ENCODE measurements around the gene EEF1AKMT1.
"Not testable (repeated sequence)": the region's sequence is repeated elsewhere in the genome, so short reads cannot be mapped to it uniquely, and the experiment has no call there.

Gene EEF1AKMT1

DNA sequence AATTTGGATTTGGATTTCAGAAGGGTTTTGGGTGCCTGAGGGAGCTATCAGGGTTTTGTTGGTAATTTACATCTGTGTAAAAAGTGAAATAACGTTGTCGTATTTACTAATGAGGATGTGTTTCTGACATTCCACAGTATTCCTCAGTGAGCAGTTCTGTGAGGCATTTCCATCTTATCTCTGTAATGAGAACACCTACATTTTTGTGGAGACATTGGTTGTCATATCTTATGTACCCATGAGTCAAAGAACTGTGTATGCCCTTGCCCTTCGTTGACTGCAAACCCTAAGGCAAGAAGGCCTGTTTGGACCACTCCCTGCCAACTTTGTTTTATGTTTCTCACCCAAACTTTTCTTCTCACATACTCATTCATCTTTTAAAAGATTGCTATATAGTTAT is 84.5 kb downstream of the EEF1AKMT1 start:
- no peak for DNase-seq

DNA sequence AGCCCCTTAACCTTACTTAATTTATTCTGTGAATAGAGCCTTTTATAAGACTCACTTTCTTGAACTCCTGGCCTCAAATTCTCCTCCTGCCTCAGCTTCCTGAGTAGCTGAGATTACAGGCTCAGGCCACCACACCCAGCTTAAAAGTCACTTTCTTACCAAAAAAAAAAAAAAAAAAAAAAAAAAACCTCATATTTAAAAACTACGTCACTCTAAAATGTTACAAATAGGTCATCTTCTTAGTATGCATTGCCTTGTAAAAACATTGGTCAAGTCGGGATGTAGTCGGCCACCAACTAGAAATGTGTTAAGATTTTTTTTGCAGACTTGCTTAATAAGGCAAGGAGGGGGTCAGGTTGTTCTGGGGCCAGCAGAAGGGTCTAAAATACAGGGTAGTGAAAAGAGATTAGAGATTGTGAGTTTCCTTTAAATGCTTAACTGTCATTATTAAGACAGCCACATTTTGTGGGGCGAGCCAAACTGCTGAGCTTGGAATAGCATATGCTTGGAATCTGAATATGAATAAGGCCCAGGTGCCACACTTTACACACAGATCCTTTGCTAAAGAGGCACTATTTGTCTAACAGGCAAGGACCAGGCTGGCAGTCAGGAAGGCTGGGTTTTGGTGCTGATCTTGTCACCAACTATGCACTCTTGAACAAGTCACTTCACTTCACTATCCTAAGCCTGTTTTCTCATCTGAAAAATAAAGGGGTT is 86.7 kb downstream of the EEF1AKMT1 start:
- no peak for DNase-seq

DNA sequence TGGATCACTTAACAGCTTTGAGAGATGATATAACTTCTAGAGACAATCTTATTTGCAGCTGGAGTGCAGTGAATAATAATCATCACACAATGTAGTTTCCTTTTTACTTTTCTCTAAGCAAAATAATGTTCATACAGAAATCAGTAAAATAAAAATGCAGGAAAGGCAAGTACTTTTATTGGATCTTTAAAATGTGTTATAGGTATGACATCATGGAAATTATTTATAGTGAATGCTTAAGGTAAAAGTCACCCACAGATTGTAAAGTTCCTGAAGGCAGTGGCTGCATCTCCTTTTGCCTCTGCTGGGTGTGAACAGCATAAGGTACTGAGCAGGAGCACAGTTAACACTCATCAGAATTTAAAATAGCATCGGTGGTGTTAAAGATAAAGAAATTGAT is 87.6 kb downstream of the EEF1AKMT1 start:
- DNase-seq = no peak

DNA sequence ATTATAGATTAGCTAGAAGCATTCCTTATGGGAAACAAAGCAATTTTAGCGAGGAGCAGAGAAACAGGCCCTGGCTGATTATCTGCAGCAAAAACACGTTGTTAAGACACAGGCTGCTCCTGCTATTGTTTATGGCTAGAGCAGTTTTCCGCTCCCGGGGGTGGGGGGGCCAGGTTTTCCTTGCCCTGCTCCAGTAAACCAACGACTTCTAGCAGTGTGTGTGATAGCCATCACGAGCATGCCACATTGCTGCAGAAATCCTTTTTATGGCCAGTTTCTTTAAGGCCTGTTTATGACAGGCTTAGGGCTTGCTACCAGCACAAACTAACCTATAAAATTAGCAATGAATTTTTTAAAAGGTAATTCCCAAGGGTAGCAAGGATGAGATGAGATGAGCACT is 88.7 kb downstream of the EEF1AKMT1 start:
- no peak for DNase-seq

DNA sequence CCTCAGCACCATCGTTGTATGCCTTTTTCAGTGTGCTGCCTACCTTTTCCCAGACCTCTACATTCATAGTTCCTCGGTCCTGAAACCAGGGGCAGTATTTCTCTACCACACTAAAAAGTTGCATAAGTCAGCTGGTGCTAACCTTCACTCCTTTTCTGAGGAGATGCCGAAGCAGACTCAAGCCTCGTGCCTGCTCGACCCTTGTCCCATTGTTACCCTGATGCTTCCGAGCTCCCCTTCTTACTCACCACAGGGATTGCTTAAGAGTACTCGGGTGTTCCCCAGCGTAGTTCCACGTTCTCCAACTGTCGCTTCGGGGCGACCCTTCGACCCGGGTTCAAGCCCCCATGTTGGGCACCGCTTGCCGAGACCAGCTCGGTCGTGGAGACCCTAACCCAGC is 89.2 kb downstream of the EEF1AKMT1 start:
- no peak for DNase-seq

DNA sequence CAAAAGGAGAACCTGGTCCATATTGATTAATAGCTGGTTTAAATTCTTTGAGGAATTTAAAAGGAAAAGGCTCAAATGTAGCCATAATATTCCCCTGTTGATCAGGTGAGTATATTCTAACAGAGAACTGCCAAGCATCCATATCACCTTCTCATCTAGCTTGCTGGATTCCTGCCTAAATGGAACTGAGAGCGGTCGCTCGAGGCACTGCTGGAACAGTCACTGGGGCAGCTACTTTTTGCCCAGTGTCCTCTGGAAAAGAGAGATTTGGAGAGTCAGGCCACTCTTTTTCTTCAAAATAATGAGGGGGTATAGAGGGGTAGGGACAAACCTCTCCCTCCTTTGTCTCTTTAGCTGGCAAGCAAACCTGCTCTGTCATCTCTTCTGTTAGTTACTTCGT is 89.7 kb downstream of the EEF1AKMT1 start:
- DNase-seq = no peak

DNA sequence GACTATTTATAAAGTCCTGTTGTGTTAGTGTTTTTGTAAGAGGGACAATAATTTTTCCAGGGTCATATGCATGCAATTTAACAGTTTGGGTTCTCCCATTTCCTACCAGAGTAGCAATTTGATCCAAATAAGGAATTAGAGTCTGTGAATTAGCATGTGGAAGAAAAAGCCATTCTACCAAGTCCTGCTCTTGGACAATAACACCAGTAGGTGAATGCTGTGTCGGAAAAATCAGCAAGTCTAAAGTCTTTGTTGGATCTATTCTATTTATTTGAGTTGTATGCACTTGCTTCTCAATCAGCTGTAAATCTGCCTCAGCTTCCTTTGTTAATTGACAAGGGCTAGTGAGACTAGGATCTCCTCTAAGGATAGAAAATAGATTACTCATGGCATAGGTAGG is 91.7 kb downstream of the EEF1AKMT1 start:
- DNase-seq = no peak

DNA sequence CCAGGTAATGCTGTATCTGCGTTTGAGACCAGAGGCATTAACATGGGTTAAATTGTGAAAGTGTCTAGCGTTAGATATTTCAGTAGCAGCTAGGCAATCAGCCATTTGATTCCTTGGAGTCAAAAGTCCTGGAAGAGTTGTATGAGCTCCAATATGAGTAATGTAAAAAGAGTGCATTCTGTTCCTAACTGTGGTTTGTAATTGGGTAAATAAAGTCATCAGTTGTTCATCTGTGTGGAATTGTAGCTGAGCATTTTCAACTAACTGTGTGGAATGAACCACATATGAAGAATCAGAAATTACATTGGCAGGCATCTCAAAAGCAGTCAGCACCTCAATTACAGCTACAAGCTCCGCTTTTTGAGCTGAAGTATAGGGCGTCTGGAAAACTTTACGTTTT is 92.3 kb downstream of the EEF1AKMT1 start:
- DNase-seq = not testable (repeated sequence)

DNA sequence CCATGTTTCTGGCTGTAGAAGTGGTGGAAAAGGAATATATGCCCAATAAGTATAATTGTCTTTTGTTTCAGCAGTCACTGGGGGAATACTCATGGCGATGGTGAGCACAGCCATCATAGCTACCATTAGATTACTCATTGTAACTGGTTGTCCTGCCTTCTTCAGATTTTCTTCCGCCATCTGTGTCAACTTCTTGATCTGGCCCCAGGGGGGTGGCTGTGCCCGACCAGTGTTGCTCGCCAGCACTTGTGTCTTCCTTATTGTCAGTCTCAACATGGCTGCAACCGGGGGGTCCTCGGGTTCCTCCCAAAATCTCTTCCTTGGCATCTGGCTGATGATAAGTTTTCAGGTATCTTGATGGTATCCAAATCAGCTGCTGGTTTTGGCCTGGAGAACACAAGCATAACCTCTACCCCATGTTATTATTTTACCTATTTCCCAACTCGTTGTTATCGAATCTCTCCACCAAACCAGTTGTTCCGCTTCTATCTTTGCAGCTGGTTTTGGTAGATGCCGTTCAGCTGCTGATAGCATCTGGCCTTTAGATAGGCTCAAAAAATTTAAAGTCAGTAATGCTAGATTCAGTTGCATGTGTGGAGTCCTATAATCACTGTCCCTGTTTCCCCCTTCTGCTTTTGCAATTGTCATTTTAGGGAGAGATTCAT is 93.2 kb downstream of the EEF1AKMT1 start:
- DNase-seq = no peak

DNA sequence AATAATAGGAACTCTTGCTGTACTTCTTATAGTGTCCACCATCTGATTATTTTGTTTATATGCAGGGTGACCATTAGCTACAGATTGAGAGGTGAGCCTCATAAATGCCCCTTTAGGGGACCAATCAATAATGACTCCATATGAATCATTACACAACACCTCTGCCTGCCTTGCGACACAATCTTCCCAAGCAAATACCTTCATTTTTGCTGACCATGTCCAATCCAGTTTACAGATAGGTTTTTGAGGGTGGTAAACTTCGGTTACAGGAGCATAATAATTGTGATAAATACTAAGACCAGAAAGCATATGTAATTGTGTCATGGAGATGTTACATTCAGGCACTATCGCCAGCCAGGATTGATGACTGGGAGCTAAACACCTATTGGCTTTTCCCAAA is 93.9 kb downstream of the EEF1AKMT1 start:
- no peak for DNase-seq
